CD14-positive monocyte (primary cell): ENCODE results near the gene WWOX. TPM values are rescaled to one million over a fixed set of nuclear protein-coding genes. Genes with fewer than 3 reads are reported as not detected.
A peak's percentile ranks its signal among the peaks of the same experiment; 100 is the strongest.

ENCODE experiments used
- DNase-seq, 3 donors: peaks; one replicate each; pipeline ENCODE4 v3.0.0-alpha.2; 2011 to 2022
- H2AFZ ChIP-seq: 2 replicates; pipeline ENCODE4 v1.6.0; 2012; ENCODE audit warnings: mild to moderate bottlenecking, low read depth, low read length, inconsistent platforms; ENCODE audit not compliant: insufficient read depth, poor library complexity, severe bottlenecking
- H3K27ac ChIP-seq, 2 donors: 1 replicate in 1 of 2; 2 replicates in 1 of 2; pipeline ENCODE4 v1.5.1; 2012 to 2013; ENCODE audit warnings: low read length in 2 of 2, control low read depth in 1 of 2, inconsistent platforms in 1 of 2, low read depth in 1 of 2, mild to moderate bottlenecking in 1 of 2
- H3K27me3 ChIP-seq, 2 donors: one replicate each; pipeline versions ENCODE4 v1.6.0 to v1.6.1; 2011 to 2013; ENCODE audit warnings: low read length in 2 of 2; ENCODE audit not compliant: control insufficient read depth in 2 of 2, insufficient read depth in 2 of 2
- H3K36me3 ChIP-seq, 2 donors: replicated peaks in 1 of 2; 1 replicate in 1 of 2; 2 replicates in 1 of 2; pipeline versions ENCODE4 v1.5.1 to v1.6.1; 2012 to 2013; ENCODE audit warnings: low read length in 2 of 2, control low read depth in 1 of 2, inconsistent platforms in 1 of 2, mild to moderate bottlenecking in 1 of 2; ENCODE audit not compliant: insufficient read depth in 2 of 2, control insufficient read depth in 1 of 2
- H3K4me1 ChIP-seq, 2 donors: 1 replicate in 1 of 2; 2 replicates in 1 of 2; pipeline versions ENCODE4 v1.5.1 to v1.6.1; 2012 to 2013; ENCODE audit warnings: low read length in 2 of 2, control low read depth in 1 of 2, inconsistent platforms in 1 of 2, mild to moderate bottlenecking in 1 of 2, moderate library complexity in 1 of 2; ENCODE audit not compliant: insufficient read depth in 2 of 2, control insufficient read depth in 1 of 2
- H3K4me2 ChIP-seq: replicated peaks from 2 replicates; pipeline ENCODE3; 2012; ENCODE audit warnings: low read length, moderate library complexity, mild to moderate bottlenecking; ENCODE audit not compliant: poor library complexity, severe bottlenecking; ENCODE audit errors: extremely low read depth
- H3K4me3 ChIP-seq, 3 experiments: fragments of 200-600 bp in 1 of 3; sonication (generic) in 1 of 3; replicated peaks in 1 of 3; 1 replicate in 2 of 3; 2 replicates in 1 of 3; pipeline ENCODE4 v1.5.1; 2011 to 2013; ENCODE audit warnings: low read length in 3 of 3, mild to moderate bottlenecking in 3 of 3, control low read depth in 2 of 3, low read depth in 2 of 3, inconsistent platforms in 1 of 3, moderate library complexity in 1 of 3
- H3K79me2 ChIP-seq: 2 replicates; pipeline ENCODE4 v1.6.0; 2012; ENCODE audit warnings: mild to moderate bottlenecking, control low read depth, inconsistent platforms, low read length, moderate library complexity; ENCODE audit not compliant: insufficient read depth
- H3K9ac ChIP-seq: 2 replicates; pipeline ENCODE4 v1.6.0; 2017; ENCODE audit warnings: low read length, mild to moderate bottlenecking; ENCODE audit not compliant: insufficient read depth, poor library complexity, severe bottlenecking
- H3K9me3 ChIP-seq, 2 donors: replicated peaks in 1 of 2; 1 replicate in 1 of 2; 2 replicates in 1 of 2; pipeline versions ENCODE4 v1.5.1 to v1.6.1; 2012 to 2013; ENCODE audit warnings: low read length in 2 of 2, control low read depth in 1 of 2; ENCODE audit not compliant: control insufficient read depth in 1 of 2, insufficient read depth in 1 of 2
- H4K20me1 ChIP-seq: 2 replicates; pipeline ENCODE4 v1.6.0; 2012; ENCODE audit warnings: mild to moderate bottlenecking, low read length, control low read depth, moderate library complexity; ENCODE audit not compliant: insufficient read depth
- H3K27ac Mint-ChIP-seq, 7 donors: one replicate each; pipeline ENCODE4 v1.8.0; 2020; ENCODE audit warnings: mild to moderate bottlenecking in 7 of 7, mixed read lengths in 7 of 7, moderate library complexity in 6 of 7, inconsistent platforms in 2 of 7
- H3K27me3 Mint-ChIP-seq, 3 donors: one replicate each; pipeline ENCODE4 v1.8.0; 2021 to 2022; ENCODE audit warnings: low read depth in 3 of 3, mild to moderate bottlenecking in 3 of 3, mixed read lengths in 3 of 3, moderate library complexity in 3 of 3, inconsistent platforms in 1 of 3
- H3K36me3 Mint-ChIP-seq, 2 donors: one replicate each; pipeline ENCODE4 v1.8.0; 2020; ENCODE audit warnings: mixed read lengths in 2 of 2, inconsistent platforms in 1 of 2, mild to moderate bottlenecking in 1 of 2
- H3K4me1 Mint-ChIP-seq: one replicate; pipeline ENCODE4 v1.8.0; 2020; ENCODE audit warnings: mild to moderate bottlenecking, mixed read lengths
- H3K4me3 Mint-ChIP-seq, 2 donors: one replicate each; pipeline ENCODE4 v1.8.0; 2020; ENCODE audit warnings: mild to moderate bottlenecking in 2 of 2, mixed read lengths in 2 of 2, moderate library complexity in 1 of 2
- H3K9me3 Mint-ChIP-seq, 7 donors: one replicate each; pipeline ENCODE4 v1.8.0; 2020 to 2022; ENCODE audit warnings: mixed read lengths in 7 of 7, mild to moderate bottlenecking in 6 of 7, moderate library complexity in 6 of 7, inconsistent platforms in 2 of 7
- CTCF ChIP-seq: fragments of 200-600 bp; IDR thresholded peaks from one replicate; pipeline ENCODE4 v1.8.0; 2022; ENCODE audit warnings: antibody characterized with exemption, mild to moderate bottlenecking
- WGBS: methylation state at CpG from one replicate; pipeline ENCODE4 v1.1.5; 2013; ENCODE audit warnings: missing lambda C conversion rate; ENCODE audit not compliant: insufficient coverage; 5-methylcytosine and 5-hydroxymethylcytosine counted together
- intact Hi-C, 2 donors: fragments of 100-400 bp; cut with micrococcal nuclease; formaldehyde crosslinking; loops; one replicate each; pipeline versions ENCODE4 v1.15.0 to v1.15.1; 2023
- polyA plus RNA-seq, 3 donors: library from polyadenylated mRNA; depleted of rRNA in 1 of 3; unstranded in 2 of 3; stranded (reverse) in 1 of 3; fragments of 300-500 nt in 2 of 3; fragments of >200 nt in 1 of 3; fragmentation: Illumina TruSeq in 2 of 3; gene quantifications; 1 replicate in 2 of 3; 2 replicates in 1 of 3; pipeline ENCODE4 v1.2.3, GENCODE V29; 2012 to 2021

WWOX gene
- polyA plus RNA-seq, 3 donors: 4.0 to 7.0 (median 6.3) TPM

- H3K36me3 Mint-ChIP-seq: peaks cover 0 to 4% of the 10 kb centered on the region in 2 donors
- H3K9me3 Mint-ChIP-seq: peaks cover 4 to 18% (median 8%) of the 10 kb centered on the region in 7 donors
- H2AFZ ChIP-seq: no peak overlapping the region
- intact Hi-C loops: no loop called here
- DNase-seq: no peak
- H4K20me1 ChIP-seq: no peaks in the 10 kb centered on the region
- no peaks in the 10 kb centered on the region for H3K36me3 ChIP-seq
- 37% methylated on average over 3 of the region's 6 CpGs for WGBS
- no peak overlapping the region for H3K27ac ChIP-seq
- H3K27ac Mint-ChIP-seq: no peak overlapping the region
- peaks cover 0 to 2% (median 0%) of the 10 kb centered on the region in 3 donors for H3K27me3 Mint-ChIP-seq
- H3K4me1 ChIP-seq: no peaks in the 10 kb centered on the region
- no peak overlapping the region for H3K4me2 ChIP-seq
- no peaks in the 10 kb centered on the region for H3K4me1 Mint-ChIP-seq
- no peak overlapping the region for H3K4me3 ChIP-seq
- no peak overlapping the region for H3K9ac ChIP-seq
- H3K4me3 Mint-ChIP-seq: no peak overlapping the region
- no peaks in the 10 kb centered on the region for H3K27me3 ChIP-seq
- TF ChIP-seq CTCF: no peak
- H3K9me3 ChIP-seq: peaks cover 0 to 16% of the 10 kb centered on the region in 2 donors
- no peaks in the 10 kb centered on the region for H3K79me2 ChIP-seq
Measured at GRCh38 chr16:78395035-78395434, 295.6 kb downstream of the WWOX start.

GRCh38 chr16:78396046-78396445 is 296.6 kb downstream of the WWOX start:
- intact Hi-C loops: no loop called here
- Mint-ChIP-seq H3K27ac (no peak overlapping the region), H3K36me3 (peaks cover 0 to 4% of the 10 kb centered on the region in 2 donors), H3K27me3 (peaks cover 0 to 2% (median 0%) of the 10 kb centered on the region in 3 donors), H3K9me3 (peaks cover 4 to 21% (median 8%) of the 10 kb centered on the region in 7 donors), H3K4me1 (no peaks in the 10 kb centered on the region), H3K4me3 (no peak overlapping the region)
- no peak overlapping the region for H3K27ac ChIP-seq
- no peaks in the 10 kb centered on the region for H3K79me2 ChIP-seq
- peak; percentile 42 for TF ChIP-seq CTCF
- H3K9ac ChIP-seq: no peak overlapping the region
- H3K4me3 ChIP-seq: no peak overlapping the region
- H3K4me2 ChIP-seq: no peak overlapping the region
- H2AFZ ChIP-seq: no peak overlapping the region
- H3K4me1 ChIP-seq: no peaks in the 10 kb centered on the region
- WGBS: no CpG with 5 or more reads among the region's 2 CpGs
- H4K20me1 ChIP-seq: no peaks in the 10 kb centered on the region
- no peaks in the 10 kb centered on the region for H3K36me3 ChIP-seq
- H3K27me3 ChIP-seq: no peaks in the 10 kb centered on the region
- DNase-seq: no peak
- H3K9me3 ChIP-seq: peaks cover 0 to 16% of the 10 kb centered on the region in 2 donors
